Rectal smooth muscle tissue (tissue), 1 donor: ENCODE data around the gene PLEKHG2.
"Not testable (repeated sequence)": the region's sequence is repeated elsewhere in the genome, so short reads cannot be mapped to it uniquely, and the experiment has no call there.

Experiments used
- H3K27ac ChIP-seq: one replicate; pipeline ENCODE4 v1.7.0; 2013; ENCODE audit warnings: low read depth, low read length, inconsistent platforms
- H3K27me3 ChIP-seq: one replicate; pipeline ENCODE4 v1.7.0; 2013; ENCODE audit warnings: low read length; ENCODE audit not compliant: control insufficient read depth, insufficient read depth
- H3K36me3 ChIP-seq: one replicate; pipeline ENCODE4 v1.7.0; 2013; ENCODE audit warnings: low read length; ENCODE audit not compliant: control insufficient read depth, insufficient read depth
- H3K4me1 ChIP-seq: one replicate; pipeline ENCODE4 v1.7.0; 2013; ENCODE audit warnings: low read length; ENCODE audit not compliant: control insufficient read depth, insufficient read depth
- H3K4me3 ChIP-seq: one replicate; pipeline ENCODE4 v1.7.0; 2013; ENCODE audit warnings: low read length
- H3K9ac ChIP-seq: one replicate; pipeline ENCODE4 v1.7.0; 2013; ENCODE audit warnings: low read length

Gene PLEKHG2

DNA sequence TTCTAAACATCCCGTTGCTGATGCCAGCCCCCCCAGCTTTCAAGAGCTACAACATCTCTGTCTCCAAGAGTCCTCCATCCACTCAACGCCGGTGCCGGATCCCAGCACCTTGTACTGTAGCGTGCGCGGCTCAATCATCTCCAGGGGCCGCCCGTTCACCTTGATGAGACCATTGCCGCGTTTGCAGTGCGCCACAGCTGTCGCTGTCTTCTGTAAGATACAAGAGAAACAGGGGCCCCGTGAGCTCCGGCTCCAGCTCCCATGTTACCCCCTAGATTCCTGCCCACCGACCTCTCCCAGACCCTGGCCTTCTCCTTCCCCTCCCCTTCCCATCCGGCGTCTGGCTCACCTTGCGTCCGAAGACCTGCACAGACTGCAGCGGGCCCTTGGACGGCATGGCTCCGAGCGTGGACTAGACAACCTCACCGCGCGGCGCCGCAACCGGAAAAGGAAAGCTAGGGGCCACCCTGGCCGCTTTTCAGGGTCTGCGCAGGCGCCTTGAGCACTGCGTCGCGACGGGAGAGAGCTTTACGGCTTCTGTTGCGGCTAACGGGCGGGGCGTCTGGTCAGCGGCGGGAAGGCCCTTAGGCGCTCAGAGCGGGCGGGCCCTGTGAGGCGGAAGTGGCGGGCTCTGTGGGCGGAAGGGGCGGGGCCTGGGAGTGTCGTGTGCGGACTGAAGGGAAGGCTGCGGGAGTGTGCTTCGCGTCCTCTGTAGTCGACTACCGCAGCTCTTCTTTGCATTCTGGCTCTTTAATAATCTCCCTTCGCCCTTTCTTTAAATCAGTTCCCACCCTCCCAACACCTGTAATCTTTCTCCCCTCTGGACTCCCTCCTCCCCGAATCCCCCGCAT, 23.3 kb downstream of the PLEKHG2 start, which contains the start of gene RPS16:
Gene RPS16, minus strand, starts transcription at position 451 of the 851 bp plus-strand sequence. Its CDS starts 54 bp downstream, at position 397.
- peaks cover 16% of the 10 kb centered on the region for H3K36me3 ChIP-seq
- no peaks in the 10 kb centered on the region for H3K27me3 ChIP-seq
- H3K4me3 ChIP-seq, result peak within 1 kb of the TSS; percentile 95
- peak within 1 kb of the TSS; percentile 92 for H3K27ac ChIP-seq
- H3K9ac ChIP-seq, result peak within 1 kb of the TSS; percentile 93
- peaks cover 15% of the 10 kb centered on the region for H3K4me1 ChIP-seq

- Histone ChIP-seq H3K27ac (peak overlapping the region; percentile 92), H3K36me3 (peaks cover 16% of the 10 kb centered on the region), H3K4me1 (peaks cover 15% of the 10 kb centered on the region), H3K4me3 (peak overlapping the region; percentile 69), H3K27me3 (no peaks in the 10 kb centered on the region), H3K9ac (peak overlapping the region; percentile 57)
Measured at GRCh38 chr19:39436350-39436716, 23.9 kb downstream of the PLEKHG2 start.

DNA sequence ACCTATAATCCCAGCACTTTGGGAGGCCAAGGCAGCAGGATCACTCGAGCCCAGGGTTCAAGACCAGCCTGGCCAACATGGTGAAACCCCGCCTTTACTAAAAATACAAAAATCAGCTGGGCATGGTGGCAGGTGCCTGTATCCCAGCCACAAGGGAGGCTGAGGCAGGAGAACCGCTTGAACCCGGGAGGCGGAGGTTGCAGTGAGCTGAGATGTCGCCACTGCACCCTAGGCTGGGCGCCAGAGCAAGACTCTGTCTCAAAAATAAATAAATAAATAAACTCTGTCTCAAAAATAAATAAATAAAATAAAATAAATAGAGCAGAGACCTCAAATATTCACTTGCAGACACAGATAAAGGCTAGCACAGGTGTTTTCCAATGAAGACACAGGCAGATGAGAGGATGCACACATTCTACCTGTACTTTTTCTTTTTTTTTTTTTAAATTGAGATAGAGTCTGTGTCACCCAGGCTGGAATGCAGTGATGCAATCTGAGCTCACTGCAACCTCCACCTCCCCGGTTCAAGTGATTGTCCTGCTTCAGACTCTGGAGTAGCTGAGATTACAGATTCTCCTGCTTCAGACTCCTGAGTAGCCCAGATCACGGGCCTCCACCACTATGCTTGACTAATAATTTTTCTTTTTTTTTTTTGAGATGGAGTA, 25.9 kb downstream of the PLEKHG2 start:
- no peak overlapping the region for H3K27ac ChIP-seq
- H3K27me3 ChIP-seq, result no peaks in the 10 kb centered on the region
- H3K9ac ChIP-seq, result no peak overlapping the region
- H3K36me3 ChIP-seq, result peaks cover 4% of the 10 kb centered on the region
- H3K4me1 ChIP-seq, result peaks cover 15% of the 10 kb centered on the region
- no peak overlapping the region for H3K4me3 ChIP-seq

GRCh38 chr19:39444598-39445195, 32.2 kb downstream of the PLEKHG2 start:
- H3K4me3 ChIP-seq, result peak overlapping the region; percentile 99
- H3K27me3 ChIP-seq, result no peaks in the 10 kb centered on the region
- peak overlapping the region; percentile 90 for H3K9ac ChIP-seq

DNA sequence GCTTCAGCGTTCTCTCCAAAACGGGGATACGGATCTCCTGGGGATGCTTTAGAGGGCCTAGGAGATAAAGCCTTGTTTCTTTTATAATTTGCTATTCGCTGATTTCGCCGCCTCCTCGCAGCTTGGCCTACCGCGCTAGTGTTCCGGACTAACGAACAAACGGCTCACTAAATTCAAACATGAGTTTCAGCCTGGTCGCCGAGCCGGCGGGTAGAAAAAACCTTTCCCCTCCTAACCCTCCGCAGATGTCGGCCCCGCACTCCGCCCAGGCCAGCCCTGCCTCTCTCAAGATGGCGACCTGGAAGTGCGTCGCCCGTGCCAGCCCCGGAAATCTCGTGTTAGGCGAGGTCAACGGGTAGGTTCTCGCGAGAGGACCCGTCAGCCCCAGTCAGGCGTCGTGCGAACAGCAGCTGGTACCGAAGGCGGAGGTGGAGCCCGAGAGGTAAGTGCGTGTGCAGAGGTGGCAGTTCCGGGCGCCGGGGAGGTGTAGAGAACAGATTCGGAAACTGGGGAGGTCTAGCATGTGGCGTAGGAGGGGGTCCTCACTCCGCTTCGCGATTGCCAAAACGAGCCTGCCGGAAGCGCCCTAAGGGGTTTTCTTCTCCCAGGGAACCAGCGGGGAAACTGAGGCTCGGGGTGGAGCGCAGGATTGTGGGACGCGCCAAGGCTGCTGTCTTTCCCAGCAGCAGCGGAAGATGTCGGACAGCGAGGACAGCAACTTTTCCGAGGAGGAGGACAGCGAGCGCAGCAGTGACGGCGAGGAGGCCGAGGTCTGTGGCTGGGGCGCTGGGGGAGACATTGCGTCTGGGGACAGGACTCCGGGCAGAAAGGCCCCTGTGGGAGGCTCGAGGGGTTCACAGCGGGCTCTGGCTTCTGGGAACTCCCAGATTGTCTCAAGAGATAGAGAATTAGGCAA, 33.0 kb downstream of the PLEKHG2 start, which contains the start of gene SUPT5H:
Gene SUPT5H, plus strand, starts transcription at position 387 of the 916 bp plus-strand sequence. Its CDS starts 309 bp downstream, at position 696.
- peak within 1 kb of the TSS; percentile 98 for H3K9ac ChIP-seq
- peak within 1 kb of the TSS; percentile 97 for H3K27ac ChIP-seq
- H3K4me1 ChIP-seq, result no peaks in the 10 kb centered on the region
- H3K4me3 ChIP-seq, result peak within 1 kb of the TSS; percentile 99
- H3K27me3 ChIP-seq, result no peaks in the 10 kb centered on the region
- no peaks in the 10 kb centered on the region for H3K36me3 ChIP-seq

More at GRCh38 chr19:39444598-39445195, 32.2 kb downstream of the PLEKHG2 start:
- Histone ChIP-seq H3K27ac (peak overlapping the region; percentile 97), H3K36me3 (no peaks in the 10 kb centered on the region), H3K4me1 (no peaks in the 10 kb centered on the region)

DNA sequence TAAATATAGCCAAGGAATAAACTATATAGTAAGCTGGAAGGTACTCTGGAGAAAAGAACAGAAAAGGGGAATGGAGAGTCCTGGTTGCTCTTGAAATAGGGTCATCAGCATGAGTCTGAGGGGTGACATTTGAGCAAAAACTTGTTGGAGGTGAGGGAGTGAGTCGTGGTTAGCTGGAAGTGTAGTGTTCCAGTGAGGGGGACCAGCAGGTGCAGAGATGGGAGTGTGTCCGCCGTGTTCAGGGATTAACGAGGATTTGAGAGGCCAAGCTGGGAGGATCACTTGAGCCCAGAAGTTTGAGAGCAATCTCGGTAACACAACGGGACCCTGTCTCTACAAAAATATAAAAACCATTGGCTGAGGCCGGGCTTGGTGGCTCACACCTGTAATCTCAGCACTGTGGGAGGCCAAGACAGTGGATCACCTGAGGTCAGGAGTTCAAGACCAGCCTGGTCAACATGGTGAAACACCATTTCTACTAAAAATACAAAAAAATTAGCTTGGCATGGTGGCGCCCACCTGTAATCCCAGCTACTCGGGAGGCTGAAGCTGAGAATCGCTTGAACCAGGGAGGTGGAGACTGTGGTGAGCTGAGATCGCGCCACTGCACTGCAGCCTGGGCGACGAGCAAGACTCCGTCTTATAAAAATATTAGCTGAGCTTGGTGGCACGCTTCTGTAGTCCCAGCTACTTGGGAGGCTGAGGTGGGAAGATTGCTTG, 34.1 kb downstream of the PLEKHG2 start:
- Histone ChIP-seq H3K27ac (no peak overlapping the region), H3K9ac (peak overlapping the region; percentile 98), H3K4me3 (peak overlapping the region; percentile 99), H3K27me3 (no peaks in the 10 kb centered on the region), H3K36me3 (no peaks in the 10 kb centered on the region), H3K4me1 (no peaks in the 10 kb centered on the region)

DNA sequence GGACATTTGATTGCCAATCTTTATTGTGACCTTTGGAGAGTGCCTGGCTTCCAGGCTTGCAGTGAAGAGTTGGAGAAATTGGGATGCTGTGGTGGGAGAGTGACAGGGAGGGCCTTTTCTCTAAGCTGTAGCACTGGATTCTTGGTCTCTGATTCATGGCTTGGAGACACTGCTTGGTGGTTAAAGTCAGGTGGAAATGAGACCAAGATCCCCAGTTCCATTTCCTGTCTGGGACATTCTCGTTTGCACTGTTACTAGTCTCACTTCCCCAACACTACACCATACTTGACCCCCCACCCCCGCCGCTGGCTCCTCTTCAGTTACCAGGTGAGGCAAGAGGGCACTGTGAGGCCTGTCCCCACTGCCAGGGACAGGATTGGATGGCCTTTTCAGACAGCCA, 35.8 kb downstream of the PLEKHG2 start:
- Histone ChIP-seq H3K9ac (no peak overlapping the region), H3K4me3 (no peak overlapping the region), H3K4me1 (no peaks in the 10 kb centered on the region), H3K36me3 (peaks cover 3% of the 10 kb centered on the region), H3K27ac (no peak overlapping the region), H3K27me3 (no peaks in the 10 kb centered on the region)

DNA sequence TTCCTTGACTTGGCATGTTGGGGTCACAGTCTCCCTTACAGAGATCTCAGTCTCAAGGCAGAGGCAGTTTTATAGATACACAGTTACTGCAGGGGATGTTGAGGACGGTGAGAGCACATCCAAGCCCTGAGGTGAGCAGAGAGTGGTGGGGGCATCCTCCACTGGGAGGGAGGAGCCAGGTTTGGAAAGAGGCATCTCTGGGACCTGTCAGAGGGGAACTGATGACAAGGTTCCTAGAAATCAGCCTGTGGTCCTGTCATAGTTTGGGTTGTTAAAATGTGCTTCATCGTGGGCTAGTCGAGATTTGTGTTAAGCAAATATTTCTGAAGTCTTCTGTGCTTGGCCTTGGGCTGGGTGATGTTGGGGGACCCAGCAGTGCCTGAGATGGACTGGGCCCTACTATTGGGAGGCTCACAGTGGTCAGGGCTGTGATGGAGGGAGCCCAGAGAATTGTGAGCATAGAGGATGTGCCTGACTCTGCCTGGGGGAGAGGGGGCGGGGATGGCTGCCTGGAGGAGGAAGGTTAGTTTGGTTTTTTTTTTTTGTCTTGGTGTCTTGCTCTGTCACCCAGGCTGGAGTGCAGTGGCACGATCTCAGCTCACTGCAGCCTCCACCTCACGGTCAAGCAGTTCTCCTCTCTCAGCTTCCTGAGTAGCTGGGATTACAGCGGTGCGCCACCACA, 36.8 kb downstream of the PLEKHG2 start:
- Histone ChIP-seq H3K9ac (no peak overlapping the region), H3K27me3 (no peaks in the 10 kb centered on the region), H3K4me1 (no peaks in the 10 kb centered on the region), H3K36me3 (peaks cover 4% of the 10 kb centered on the region), H3K4me3 (no peak overlapping the region), H3K27ac (no peak overlapping the region)

GRCh38 chr19:39451257-39451656, 38.8 kb downstream of the PLEKHG2 start:
- not testable (repeated sequence) for H3K27me3 ChIP-seq, H3K9ac ChIP-seq, H3K27ac ChIP-seq, H3K4me1 ChIP-seq, H3K4me3 ChIP-seq, H3K36me3 ChIP-seq

DNA sequence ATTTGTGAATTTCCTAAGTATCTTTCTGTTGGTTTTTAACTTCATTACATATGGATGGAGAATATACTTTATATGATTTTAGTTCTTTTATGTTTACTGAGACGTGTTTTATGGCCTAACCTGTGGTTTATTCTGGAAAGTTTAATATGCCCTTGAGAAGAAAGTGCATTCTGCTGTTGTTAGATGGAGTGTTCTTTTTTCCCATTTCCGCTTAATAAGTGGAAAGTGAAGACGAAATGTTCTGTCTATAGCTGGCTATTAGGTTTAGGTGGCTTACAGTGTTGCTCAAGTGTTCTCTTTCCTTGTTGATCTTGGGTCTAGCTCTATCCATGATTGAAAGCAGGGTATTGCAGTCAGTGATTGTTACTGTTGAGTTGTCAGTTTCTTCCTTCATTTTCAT, 50.9 kb downstream of the PLEKHG2 start:
- Histone ChIP-seq H3K36me3 (peaks cover 56% of the 10 kb centered on the region), H3K4me1 (no peaks in the 10 kb centered on the region), H3K4me3 (no peak overlapping the region), H3K27ac (no peak overlapping the region), H3K9ac (no peak overlapping the region), H3K27me3 (no peaks in the 10 kb centered on the region)
